GM18868 (cell line): ENCODE measurements around the gene ARSH.
"Not testable (repeated sequence)": the region's sequence is repeated elsewhere in the genome, so short reads cannot be mapped to it uniquely, and the experiment has no call there.

Source experiments
- ATAC-seq: cut with Tn5 transposase; IDR thresholded peaks from one replicate; pipeline ENCODE4 v1.9.1; 2021; ENCODE audit warnings: mild to moderate bottlenecking, moderate library complexity; ENCODE audit not compliant: unreplicated experiment

ARSH gene

GRCh38 chrX:3029129-3029528 lies 22.8 kb downstream of the ARSH start:
- ATAC-seq = no peak

DNA sequence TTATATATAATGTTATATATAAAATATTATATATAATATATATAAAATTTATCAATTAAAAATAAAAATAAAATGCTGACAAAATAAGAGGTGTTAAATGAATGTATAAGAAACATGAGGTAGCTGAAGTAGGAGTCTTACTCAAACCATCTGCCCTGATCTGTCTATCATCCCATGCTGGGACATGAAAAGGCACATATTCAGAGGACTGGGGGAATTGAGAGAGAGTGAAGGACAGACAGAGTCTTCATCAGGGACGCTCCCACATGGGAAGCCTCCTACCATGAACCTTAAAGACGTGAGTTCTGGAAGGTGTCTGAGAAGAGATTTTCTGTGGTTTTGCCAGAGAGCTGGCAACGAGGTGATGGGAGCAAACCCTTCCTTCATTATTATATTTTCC lies 30.9 kb downstream of the ARSH start:
- ATAC-seq = no peak

DNA sequence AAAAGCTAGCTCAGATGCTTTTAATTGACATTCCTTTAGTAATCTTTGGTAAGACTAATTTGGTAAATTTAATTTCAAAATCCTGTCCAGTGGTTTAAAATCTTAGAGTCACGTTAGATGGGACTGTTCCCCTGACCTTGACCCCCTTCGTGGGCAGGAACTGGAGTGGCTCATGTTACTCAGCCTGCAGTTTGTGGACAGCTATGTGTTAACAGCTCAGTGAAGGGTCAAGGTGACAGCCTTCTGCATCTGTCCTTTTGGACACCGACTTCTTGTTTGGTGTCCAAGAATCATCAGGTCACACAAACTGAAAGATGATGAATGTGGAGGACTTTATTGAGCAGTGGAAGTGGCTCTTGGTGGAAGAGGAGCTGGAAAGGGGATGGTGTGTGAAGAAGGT lies 37.9 kb downstream of the ARSH start:
- no peak for ATAC-seq

DNA sequence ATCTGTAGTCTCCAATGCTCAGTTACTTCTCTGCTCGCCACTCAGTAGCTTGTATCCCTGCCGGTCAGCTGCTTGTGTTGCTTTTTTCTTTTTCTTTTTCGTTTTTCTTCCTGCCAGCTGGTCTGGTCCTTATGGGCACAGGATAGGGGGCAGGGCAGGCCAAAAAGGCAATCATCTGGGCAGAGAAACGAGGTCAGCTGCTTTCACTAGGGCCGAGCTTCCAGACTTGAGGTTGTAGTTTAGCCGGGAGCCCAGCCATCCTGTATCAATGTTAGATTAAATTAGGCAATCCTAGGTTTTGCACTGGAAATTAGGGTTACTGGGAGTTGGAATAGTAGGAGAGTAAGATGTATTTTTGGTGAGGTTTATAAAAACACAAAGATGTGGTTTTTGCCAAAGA lies 38.3 kb downstream of the ARSH start:
- ATAC-seq = no peak

DNA sequence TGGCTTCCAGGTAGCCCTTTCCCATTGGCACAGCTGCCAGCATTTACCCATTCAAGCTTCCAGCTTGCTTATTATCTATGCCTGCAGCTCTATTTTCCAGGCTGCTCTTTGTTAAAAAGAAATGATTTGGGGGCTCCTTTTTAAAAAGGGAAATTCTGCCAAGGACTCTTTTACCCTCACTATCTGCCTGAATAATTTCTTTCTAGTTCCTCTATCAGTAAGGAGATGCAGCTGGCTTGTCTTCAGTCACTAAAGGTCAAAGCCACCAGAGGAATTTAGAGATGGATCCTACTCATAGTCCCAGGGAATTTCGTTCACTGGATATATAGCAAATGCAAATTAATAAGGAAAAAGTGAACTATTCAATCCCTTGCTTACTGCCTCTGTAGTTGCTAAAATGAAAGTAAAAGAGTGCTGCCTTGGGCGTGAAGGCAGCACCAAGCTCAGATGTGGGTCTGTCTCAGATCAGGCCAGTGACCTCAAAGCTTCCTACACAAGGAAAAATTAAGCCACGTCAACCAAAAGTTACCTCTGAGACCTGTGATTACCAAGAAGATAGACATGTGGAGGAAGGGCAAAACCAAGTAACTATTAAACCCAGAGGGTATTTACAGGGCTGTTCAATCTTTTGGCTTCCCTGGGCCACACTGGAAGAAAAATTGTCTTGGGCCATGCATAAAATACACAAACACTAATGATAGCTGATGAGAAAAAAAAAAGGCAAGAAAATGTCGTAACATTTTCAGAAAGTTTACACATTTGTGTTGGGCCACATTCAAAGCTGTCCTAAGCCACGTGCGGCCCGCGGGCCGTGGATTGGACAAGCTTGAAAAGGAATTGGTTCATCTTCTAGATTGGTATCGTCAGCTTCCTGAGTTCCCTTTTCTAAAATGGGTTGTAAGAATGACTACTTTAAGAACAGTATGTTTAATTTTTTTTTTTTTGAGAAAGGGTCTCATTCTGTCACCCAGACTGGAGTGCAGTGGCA lies 40.2 kb downstream of the ARSH start:
- ATAC-seq = peak; percentile 48

DNA sequence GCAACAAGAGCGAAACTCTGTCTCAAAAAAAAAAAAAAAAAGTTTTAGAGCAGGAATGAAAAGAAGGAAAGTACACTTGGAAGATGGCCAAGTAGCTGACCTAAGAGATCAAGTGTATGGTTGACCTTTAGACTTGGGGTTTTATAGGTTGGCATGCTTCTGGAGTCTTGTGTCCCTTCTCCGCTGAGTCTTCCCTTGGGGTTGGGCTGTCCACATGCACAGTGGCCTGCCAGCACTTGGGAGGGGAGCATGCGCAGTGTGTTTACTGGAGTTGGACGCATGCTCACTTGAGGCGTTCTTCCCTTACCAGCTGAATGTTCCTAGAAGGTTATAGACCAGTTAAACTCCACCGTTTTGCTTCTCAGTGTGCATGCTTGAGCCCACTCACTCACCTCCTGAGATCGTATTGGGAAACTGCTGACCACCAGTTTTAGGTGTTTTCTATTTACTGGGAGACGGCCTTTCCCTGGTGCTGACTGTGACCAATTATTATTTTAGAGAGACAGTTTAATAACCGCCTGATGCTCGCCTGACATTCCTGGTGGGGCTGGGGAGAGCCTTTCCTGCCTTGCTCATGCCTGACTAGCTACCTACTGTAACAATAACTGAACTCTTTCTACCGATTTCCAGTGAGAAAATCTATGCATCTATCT lies 44.3 kb downstream of the ARSH start:
- ATAC-seq = not testable (repeated sequence)

- ATAC-seq = no peak
Measured at GRCh38 chrX:3052860-3053259, 46.5 kb downstream of the ARSH start.

- ATAC-seq = no peak
Measured at GRCh38 chrX:3066555-3066954, 60.2 kb downstream of the ARSH start.

- ATAC-seq = no peak
Measured at GRCh38 chrX:3075959-3076358, 69.6 kb downstream of the ARSH start.

DNA sequence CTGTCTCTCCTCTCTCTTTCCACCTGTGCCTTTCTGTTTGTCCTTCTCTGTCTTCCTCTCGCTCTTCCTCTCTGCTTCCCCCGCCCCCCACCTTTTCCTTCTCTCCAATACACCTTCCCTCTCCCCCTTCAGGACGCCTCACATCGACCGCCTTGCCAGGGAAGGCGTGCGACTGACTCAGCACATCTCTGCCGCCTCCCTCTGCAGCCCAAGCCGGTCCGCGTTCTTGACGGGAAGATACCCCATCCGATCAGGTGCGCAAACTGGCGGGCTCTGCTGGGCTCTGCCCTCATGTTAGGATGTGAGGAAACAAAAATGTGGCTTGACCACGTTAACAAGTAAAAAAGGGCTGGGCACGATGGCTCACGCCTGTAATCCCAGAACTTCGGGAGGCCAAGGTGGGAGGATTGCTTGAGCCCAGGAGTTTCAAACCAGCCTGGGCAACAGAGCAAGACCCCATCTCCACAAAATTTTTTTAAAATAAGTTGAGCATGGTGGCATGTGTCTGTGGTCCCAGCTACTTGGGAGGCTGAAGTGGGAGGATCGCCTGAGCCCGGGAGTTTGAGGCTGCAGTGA lies 70.2 kb downstream of the ARSH start:
- no peak for ATAC-seq
